ENCODE measurements around the gene CYP2A13. TPM values are rescaled to one million over a fixed set of nuclear protein-coding genes. Genes with fewer than 3 reads are reported as not detected.

CYP2A13 gene
- polyA plus RNA-seq, 3 donors, result not detected

DNA sequence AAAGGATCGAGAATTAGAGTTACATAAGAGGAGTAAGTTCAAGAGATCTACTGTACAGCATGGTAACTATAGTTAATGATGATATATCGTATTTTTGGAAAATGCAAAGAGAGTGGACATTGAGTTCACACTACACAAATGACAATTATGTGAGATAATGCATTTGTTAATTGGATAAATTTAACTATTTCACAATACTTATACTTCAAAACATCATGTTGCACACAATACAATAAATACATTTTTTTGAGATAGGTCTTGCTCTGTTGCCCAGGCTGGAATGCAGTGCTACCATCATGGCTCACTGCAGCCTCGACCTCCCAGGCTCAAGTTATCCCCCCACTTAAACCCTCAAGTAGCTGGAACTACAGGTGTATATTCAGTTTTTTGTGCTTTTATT lies 17.9 kb downstream of the CYP2A13 start:
- H3K9ac ChIP-seq (ENCODE audit: insufficient read depth, low read length, poor library complexity, severe bottlenecking), result no peak overlapping the region
- intact Hi-C loops (cut with micrococcal nuclease), result no loop called here
- no peaks in the 10 kb centered on the region for H3K27me3 ChIP-seq (ENCODE audit: control insufficient read depth in 2 of 2, insufficient read depth in 2 of 2, low read length in 2 of 2)
- H3K4me2 ChIP-seq (replicated peaks; ENCODE audit: extremely low read depth, low read length, poor library complexity, severe bottlenecking), result no peak overlapping the region
- Mint-ChIP-seq H3K4me1 (no peaks in the 10 kb centered on the region), H3K9me3 (peaks cover 9 to 23% (median 18%) of the 10 kb centered on the region in 7 donors), H3K4me3 (no peak overlapping the region), H3K27ac (no peak overlapping the region), H3K27me3 (ENCODE audit: low read depth in 3 of 3) (peaks cover 2 to 15% (median 13%) of the 10 kb centered on the region in 3 donors), H3K36me3 (no peaks in the 10 kb centered on the region)
- H3K4me3 ChIP-seq (replicated peaks in 1 of 3; ENCODE audit: low read depth in 2 of 3, low read length in 3 of 3), result no peak overlapping the region
- H3K4me1 ChIP-seq (ENCODE audit: control insufficient read depth in 1 of 2, insufficient read depth in 2 of 2, low read length in 2 of 2), result no peaks in the 10 kb centered on the region
- H3K27ac ChIP-seq (ENCODE audit: low read depth in 1 of 2, low read length in 2 of 2), result no peak overlapping the region
- H4K20me1 ChIP-seq (ENCODE audit: insufficient read depth, low read length), result no peaks in the 10 kb centered on the region
- no peak overlapping the region for H2AFZ ChIP-seq (ENCODE audit: insufficient read depth, low read depth, low read length, poor library complexity, severe bottlenecking)
- H3K36me3 ChIP-seq (replicated peaks in 1 of 2; ENCODE audit: control insufficient read depth in 1 of 2, insufficient read depth in 2 of 2, low read length in 2 of 2), result no peaks in the 10 kb centered on the region
- WGBS (ENCODE audit: insufficient coverage), result no CpG with 5 or more reads among the region's 3 CpGs
- peaks cover 0 to 3% of the 10 kb centered on the region in 2 donors for H3K9me3 ChIP-seq (replicated peaks in 1 of 2; ENCODE audit: control insufficient read depth in 1 of 2, insufficient read depth in 1 of 2, low read length in 2 of 2)
- TF ChIP-seq, protein P1, sequence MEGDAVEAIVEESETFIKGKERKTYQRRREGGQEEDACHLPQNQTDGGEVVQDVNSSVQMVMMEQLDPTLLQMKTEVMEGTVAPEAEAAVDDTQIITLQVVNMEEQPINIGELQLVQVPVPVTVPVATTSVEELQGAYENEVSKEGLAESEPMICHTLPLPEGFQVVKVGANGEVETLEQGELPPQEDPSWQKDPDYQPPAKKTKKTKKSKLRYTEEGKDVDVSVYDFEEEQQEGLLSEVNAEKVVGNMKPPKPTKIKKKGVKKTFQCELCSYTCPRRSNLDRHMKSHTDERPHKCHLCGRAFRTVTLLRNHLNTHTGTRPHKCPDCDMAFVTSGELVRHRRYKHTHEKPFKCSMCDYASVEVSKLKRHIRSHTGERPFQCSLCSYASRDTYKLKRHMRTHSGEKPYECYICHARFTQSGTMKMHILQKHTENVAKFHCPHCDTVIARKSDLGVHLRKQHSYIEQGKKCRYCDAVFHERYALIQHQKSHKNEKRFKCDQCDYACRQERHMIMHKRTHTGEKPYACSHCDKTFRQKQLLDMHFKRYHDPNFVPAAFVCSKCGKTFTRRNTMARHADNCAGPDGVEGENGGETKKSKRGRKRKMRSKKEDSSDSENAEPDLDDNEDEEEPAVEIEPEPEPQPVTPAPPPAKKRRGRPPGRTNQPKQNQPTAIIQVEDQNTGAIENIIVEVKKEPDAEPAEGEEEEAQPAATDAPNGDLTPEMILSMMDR (IDR thresholded peaks at IDR 0.05), result no peak
- no peak for DNase-seq
- no peaks in the 10 kb centered on the region for H3K79me2 ChIP-seq (ENCODE audit: insufficient read depth, low read length)

DNA sequence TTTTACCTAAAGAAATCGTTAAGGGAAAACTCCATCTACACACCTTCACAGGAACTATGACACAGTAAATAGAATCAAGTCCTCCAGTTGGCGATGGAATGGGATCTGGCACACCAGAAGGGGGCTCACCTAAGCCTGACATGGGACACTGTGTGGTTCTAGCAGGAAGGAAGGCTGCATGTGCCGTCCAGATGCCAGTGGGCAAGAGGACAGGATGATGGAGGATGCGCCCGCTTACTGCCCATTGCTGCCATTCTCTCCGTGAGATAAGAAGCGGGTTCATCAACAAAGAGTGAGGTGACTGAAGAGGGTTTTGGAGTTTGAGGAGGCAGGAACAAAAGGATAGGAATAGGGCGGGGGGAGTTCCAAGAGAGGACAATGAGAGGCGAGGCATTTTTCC lies 23.0 kb downstream of the CYP2A13 start:
- Histone ChIP-seq H3K9ac (ENCODE audit: insufficient read depth, low read length, poor library complexity, severe bottlenecking) (no peak overlapping the region), H3K4me3 (replicated peaks in 1 of 3; ENCODE audit: low read depth in 2 of 3, low read length in 3 of 3) (no peak overlapping the region), H3K27me3 (ENCODE audit: control insufficient read depth in 2 of 2, insufficient read depth in 2 of 2, low read length in 2 of 2) (no peaks in the 10 kb centered on the region), H3K9me3 (replicated peaks in 1 of 2; ENCODE audit: control insufficient read depth in 1 of 2, insufficient read depth in 1 of 2, low read length in 2 of 2) (no peaks in the 10 kb centered on the region), H4K20me1 (ENCODE audit: insufficient read depth, low read length) (no peaks in the 10 kb centered on the region), H2AFZ (ENCODE audit: insufficient read depth, low read depth, low read length, poor library complexity, severe bottlenecking) (no peak overlapping the region), H3K4me2 (replicated peaks; ENCODE audit: extremely low read depth, low read length, poor library complexity, severe bottlenecking) (no peak overlapping the region), H3K4me1 (ENCODE audit: control insufficient read depth in 1 of 2, insufficient read depth in 2 of 2, low read length in 2 of 2) (no peaks in the 10 kb centered on the region), H3K36me3 (replicated peaks in 1 of 2; ENCODE audit: control insufficient read depth in 1 of 2, insufficient read depth in 2 of 2, low read length in 2 of 2) (no peaks in the 10 kb centered on the region), H3K27ac (ENCODE audit: low read depth in 1 of 2, low read length in 2 of 2) (no peak overlapping the region), H3K79me2 (ENCODE audit: insufficient read depth, low read length) (no peaks in the 10 kb centered on the region)
- TF ChIP-seq, protein P1 (IDR thresholded peaks at IDR 0.05), result no peak
- intact Hi-C loops (cut with micrococcal nuclease), result no loop called here
- 78% methylated on average over 7 of the region's 9 CpGs for WGBS (ENCODE audit: insufficient coverage)
- no peaks in the 10 kb centered on the region for H3K4me1 Mint-ChIP-seq
- no peak for DNase-seq
- H3K27ac Mint-ChIP-seq, result no peak overlapping the region
- H3K4me3 Mint-ChIP-seq, result no peak overlapping the region
- H3K27me3 Mint-ChIP-seq (ENCODE audit: low read depth in 3 of 3), result peaks cover 2 to 11% (median 9%) of the 10 kb centered on the region in 3 donors
- peaks cover 0 to 1% (median 0%) of the 10 kb centered on the region in 7 donors for H3K9me3 Mint-ChIP-seq
- no peaks in the 10 kb centered on the region for H3K36me3 Mint-ChIP-seq
